Endothelial cell of umbilical vein (primary cell): Measurements from ENCODE around the gene P3H2. TPM values are rescaled to one million over a fixed set of nuclear protein-coding genes. Genes with fewer than 3 reads are reported as not detected.

Experiments used
- BruUV-seq: library from RNA; stranded (reverse); fragments of 400-500 nt; replicated peaks from 2 replicates; lab custom pipeline; 2021; lab: Mats Ljungman, UMichigan
- CTCF ChIA-PET: fragments of 300-600, 350-600 bp; sonication (Branson Sonifier 250); formaldehyde crosslinking; loops from one replicate; lab custom pipeline; 2021; ENCODE audit warnings: antibody characterized with exemption, inconsistent platforms; lab: Charles Lee
- POLR2A ChIA-PET: fragments of 300-600, 350-600 bp; sonication (Branson Sonifier 250); formaldehyde crosslinking; loops from one replicate; lab custom pipeline; 2021; ENCODE audit warnings: antibody characterized with exemption, inconsistent platforms; lab: Charles Lee
- DNase-seq: peaks from one replicate; pipeline ENCODE4 v3.0.0-alpha.2; 2011; ENCODE audit warnings: low read depth, low spot score
- FAIRE-seq: peaks from 2 replicates; lab custom pipeline; 2011; peaks lifted over from hg19 to GRCh38; lab: Jason Lieb, UNC
- H2AFZ ChIP-seq: 2 replicates; pipeline ENCODE4 v1.6.0; 2012; ENCODE audit warnings: low read depth, low read length, control low read depth, inconsistent platforms
- H3K27ac ChIP-seq: 2 replicates; pipeline ENCODE4 v1.5.1; 2011; ENCODE audit warnings: low read depth, mild to moderate bottlenecking, control low read depth, low read length, moderate library complexity; ENCODE audit not compliant: insufficient read depth
- H3K27me3 ChIP-seq, 2 experiments: 2 replicates each; pipeline versions ENCODE4 v1.6.0 to v1.6.1; 2011; ENCODE audit warnings: low read length in 2 of 2, mixed read lengths in 1 of 2; ENCODE audit not compliant: control insufficient read depth in 2 of 2, insufficient read depth in 2 of 2
- H3K36me3 ChIP-seq, 2 experiments: 2 replicates in 1 of 2; 3 replicates in 1 of 2; pipeline ENCODE4 v1.5.1; 2011; ENCODE audit warnings: low read length in 2 of 2, mild to moderate bottlenecking in 1 of 2, moderate library complexity in 1 of 2; ENCODE audit not compliant: control insufficient read depth in 2 of 2, insufficient read depth in 2 of 2; ENCODE audit errors: extremely low read depth in 1 of 2
- H3K4me1 ChIP-seq: 3 replicates; pipeline ENCODE4 v1.5.1; 2011; ENCODE audit warnings: mild to moderate bottlenecking, low read length; ENCODE audit not compliant: control insufficient read depth, insufficient read depth; ENCODE audit errors: extremely low read depth
- H3K4me2 ChIP-seq: 2 replicates; pipeline ENCODE4 v1.6.1; 2011; ENCODE audit warnings: low read length, control low read depth, mixed read lengths; ENCODE audit not compliant: insufficient read depth
- H3K4me3 ChIP-seq, 3 experiments: fragments of 200-600 bp in 1 of 3; sonication (generic), shearing (Covaris generic) in 1 of 3; replicated peaks in 1 of 3; 2 replicates each; pipeline ENCODE4 v1.5.1; 2011 to 2016; ENCODE audit warnings: control low read depth in 3 of 3, low read length in 3 of 3, mild to moderate bottlenecking in 2 of 3, inconsistent platforms in 1 of 3, low read depth in 1 of 3, moderate library complexity in 1 of 3; ENCODE audit not compliant: insufficient read depth in 1 of 3
- H3K79me2 ChIP-seq: 2 replicates; pipeline ENCODE4 v1.6.0; 2012; ENCODE audit warnings: low read length, inconsistent platforms; ENCODE audit not compliant: control insufficient read depth, insufficient read depth
- H3K9ac ChIP-seq: replicated peaks from 2 replicates; pipeline ENCODE3; 2011; ENCODE audit warnings: low read length, control low read depth; ENCODE audit not compliant: insufficient read depth; ENCODE audit errors: extremely low read depth
- H3K9me1 ChIP-seq: replicated peaks from 3 replicates; pipeline ENCODE4 v1.6.0; 2011; ENCODE audit warnings: mild to moderate bottlenecking, low read length; ENCODE audit not compliant: control insufficient read depth, insufficient read depth; ENCODE audit errors: extremely low read depth
- H3K9me3 ChIP-seq: replicated peaks from 2 replicates; pipeline ENCODE4 v1.5.1; 2012; ENCODE audit warnings: low read length, inconsistent platforms; ENCODE audit not compliant: control insufficient read depth, insufficient read depth
- H4K20me1 ChIP-seq: replicated peaks from 2 replicates; pipeline ENCODE3; 2011; ENCODE audit warnings: mild to moderate bottlenecking, low read length; ENCODE audit not compliant: control insufficient read depth, insufficient read depth; ENCODE audit errors: extremely low read depth
- EZH2 ChIP-seq: IDR thresholded peaks from 2 replicates; pipeline ENCODE4 v1.6.1; 2012; ENCODE audit warnings: borderline replicate concordance, low read depth, mild to moderate bottlenecking, moderate library complexity, low read length, inconsistent platforms; ENCODE audit not compliant: severe bottlenecking
- FOS ChIP-seq: IDR thresholded peaks from 2 replicates; pipeline ENCODE4 v1.6.1; 2011; ENCODE audit warnings: mild to moderate bottlenecking, low read length, moderate library complexity, borderline replicate concordance; ENCODE audit not compliant: insufficient read depth
- GATA2 ChIP-seq: IDR thresholded peaks from 2 replicates; pipeline ENCODE4 v1.7.0; 2011; ENCODE audit warnings: low read depth, mild to moderate bottlenecking, moderate library complexity, mixed read lengths, low read length; ENCODE audit not compliant: insufficient read length, insufficient read depth
- JUN ChIP-seq: IDR thresholded peaks from 2 replicates; pipeline ENCODE4 v1.6.1; 2011; ENCODE audit warnings: borderline replicate concordance, low read depth; ENCODE audit not compliant: insufficient read length, insufficient read depth
- MYC ChIP-seq: IDR thresholded peaks from one replicate; pipeline ENCODE4 v1.6.1; 2011; ENCODE audit warnings: mild to moderate bottlenecking, low read depth, low read length
- POLR2A ChIP-seq: IDR thresholded peaks from 2 replicates; pipeline ENCODE4 v1.6.1; 2012; ENCODE audit warnings: low read depth, mild to moderate bottlenecking, control low read depth, low read length
- POLR2AphosphoS5 ChIP-seq: IDR thresholded peaks from 2 replicates; pipeline ENCODE4 v1.6.1; 2012; ENCODE audit warnings: low read depth, mild to moderate bottlenecking, control low read depth, low read length, moderate library complexity; ENCODE audit not compliant: insufficient read depth
- dilution Hi-C: fragments of 300-500 bp; cut with MboI; formaldehyde crosslinking; loops from one replicate; pipeline ENCODE4 v1.15.0; 2019; ENCODE audit warnings: low sequenced_read_pairs; ENCODE audit not compliant: extremely low pct_ligation_motif_present
- intact Hi-C: fragments of 100-400 bp; cut with micrococcal nuclease; formaldehyde crosslinking; loops from one replicate; pipeline ENCODE4 v1.10.0; 2022
- polyA plus RNA-seq, 4 experiments: library from polyadenylated mRNA; depleted of rRNA in 3 of 4; stranded (reverse) in 3 of 4; unstranded in 1 of 4; fragments of >200 nt; gene quantifications; 2 replicates each; pipeline versions ENCODE4 v1.2.1 to v1.2.3, GENCODE V29; 2011 to 2012; ENCODE audit warnings: missing spikeins in 1 of 4
- total RNA-seq: library from RNA; stranded (reverse); gene quantifications from 2 replicates; pipeline ENCODE4 v1.2.3, GENCODE V29; 2021
- TF ChIP-seq, protein P1 (sequence below): IDR thresholded peaks from 2 replicates; pipeline ENCODE4 v1.6.1; 2011; ENCODE audit not compliant: insufficient read depth, insufficient read length
- TF ChIP-seq, protein P2 (sequence below), 2 donors: IDR thresholded peaks; 1 replicate in 1 of 2; 2 replicates in 1 of 2; pipeline ENCODE4 v1.5.1; 2011; ENCODE audit warnings: low read length in 2 of 2, mild to moderate bottlenecking in 2 of 2, moderate library complexity in 2 of 2, control low read depth in 1 of 2, inconsistent platforms in 1 of 2, low read depth in 1 of 2; ENCODE audit not compliant: insufficient read depth in 1 of 2; ENCODE audit errors: extremely low read depth in 1 of 2

The P3H2 gene
- total and polyA plus RNA-seq, 2 donors (not counting 3 experiments of a cell fraction or from before 2014, with no cell fraction given) = 6.6 to 6.8 TPM

DNA sequence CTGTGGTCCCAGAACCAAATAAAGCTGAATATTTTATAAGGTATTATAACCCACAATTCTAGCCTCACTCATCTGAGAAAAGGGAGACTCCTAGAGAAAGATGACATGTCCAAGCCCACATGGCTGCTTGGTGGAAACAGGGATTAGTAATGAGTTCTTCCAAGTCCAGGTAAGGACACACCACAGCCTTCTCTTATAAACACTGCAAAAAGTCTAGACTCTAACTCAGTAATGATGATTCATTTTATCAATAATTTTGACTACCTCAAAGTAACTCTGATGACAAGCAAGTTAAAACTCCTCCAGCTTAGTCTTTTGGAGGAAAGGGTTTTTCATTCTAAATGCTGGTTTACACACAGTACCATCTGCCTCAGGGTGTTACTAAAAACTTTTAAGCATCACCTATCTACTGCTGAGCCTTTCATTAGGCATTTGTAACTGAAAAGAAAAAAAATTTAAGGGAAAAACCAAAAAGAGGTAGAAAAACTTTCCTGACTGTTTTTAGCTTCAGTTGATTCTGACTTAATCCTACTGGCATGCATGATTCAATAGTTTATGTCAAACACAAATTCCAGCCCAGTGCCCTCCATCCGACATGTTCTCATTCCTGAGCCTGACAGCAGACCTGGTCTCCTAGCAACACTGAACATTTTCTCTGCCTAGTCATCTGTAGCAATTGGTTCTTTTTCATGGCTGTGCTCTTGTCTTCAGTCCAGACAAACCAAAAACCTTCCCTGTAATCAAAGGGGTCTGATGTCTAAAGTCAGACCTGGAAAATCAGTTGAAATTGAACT, 43.9 kb downstream of the P3H2 start:
- dilution Hi-C loops = no loop called here
- H3K36me3 ChIP-seq = no peaks in the 10 kb centered on the region
- H3K27ac ChIP-seq = peak overlapping the region; percentile 67
- peak overlapping the region; percentile 72 for H2AFZ ChIP-seq
- no peaks in the 10 kb centered on the region for H3K9me1 ChIP-seq
- H3K79me2 ChIP-seq = no peaks in the 10 kb centered on the region
- no peaks in the 10 kb centered on the region for H3K27me3 ChIP-seq
- intact Hi-C loops = loop anchor here (1.0 to 2.0 kb wide), 3 partner anchors 16 to 490 kb away; no protein-coding TSS in a partner anchor
- peaks cover 21% of the 10 kb centered on the region for H3K4me1 ChIP-seq
- ChIA-PET CTCF (interaction anchor here (0.6 to 1.6 kb wide), 4 partner anchors 10 to 115 kb away, joined by 3 to 9 read pairs (median 3); partner anchors contain the start of gene P3H2), POLR2A (no interaction called here)
- H3K9ac ChIP-seq = peak overlapping the region; percentile 15
- no peaks in the 10 kb centered on the region for H4K20me1 ChIP-seq
- TF ChIP-seq JUN (peak; percentile 75), EZH2 (no peak), FOS (peak; percentile 61)
- TF ChIP-seq, protein P1, sequence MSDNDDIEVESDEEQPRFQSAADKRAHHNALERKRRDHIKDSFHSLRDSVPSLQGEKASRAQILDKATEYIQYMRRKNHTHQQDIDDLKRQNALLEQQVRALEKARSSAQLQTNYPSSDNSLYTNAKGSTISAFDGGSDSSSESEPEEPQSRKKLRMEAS = no peak
- peak overlapping the region; percentile 26 for H3K4me2 ChIP-seq
- DNase-seq (peak; percentile 86), FAIRE-seq (peak; percentile 94)
- BruUV-seq = TSS peak; percentile 92
- H3K9me3 ChIP-seq = no peaks in the 10 kb centered on the region
- H3K4me3 ChIP-seq = no peak overlapping the region

DNA sequence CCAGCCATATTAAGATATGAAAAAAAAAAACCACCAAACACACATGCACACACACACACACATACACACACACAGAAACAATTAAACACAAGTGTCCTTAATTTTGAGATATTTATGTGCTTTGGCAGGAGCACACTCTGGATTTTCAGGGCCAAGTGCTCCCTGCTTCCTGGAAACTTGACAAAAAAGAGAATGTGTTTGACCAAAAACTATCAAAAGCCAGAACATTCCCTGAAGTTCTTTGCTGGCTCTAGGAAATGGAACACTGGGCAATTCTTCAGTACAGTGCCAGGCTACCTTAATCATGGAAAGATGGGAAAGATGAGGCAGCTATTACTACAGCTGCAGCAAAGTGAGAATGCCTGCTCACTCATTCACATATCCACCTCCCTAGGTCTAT, 44.6 kb downstream of the P3H2 start:
- CTCF ChIA-PET = interaction anchor here (0.7 to 1.6 kb wide), 2 partner anchors 12 to 44 kb away, joined by 3 to 9 read pairs; partner anchors contain the start of gene P3H2
- no peak overlapping the region for H3K4me2 ChIP-seq
- no peaks in the 10 kb centered on the region for H3K79me2 ChIP-seq
- dilution Hi-C loops (no loop called here), intact Hi-C loops (loop anchor here (2.0 kb wide), 1 partner anchor 491 kb away; no protein-coding TSS in a partner anchor)
- DNase-seq = peak; percentile 17
- FAIRE-seq = no peak
- no TSS peak for BruUV-seq
- POLR2A ChIA-PET = no interaction called here
- no peaks in the 10 kb centered on the region for H3K36me3 ChIP-seq
- H3K27me3 ChIP-seq = no peaks in the 10 kb centered on the region
- H3K9me3 ChIP-seq = no peaks in the 10 kb centered on the region
- peak overlapping the region; percentile 67 for H3K27ac ChIP-seq
- no peaks in the 10 kb centered on the region for H4K20me1 ChIP-seq
- no peak overlapping the region for H3K4me3 ChIP-seq
- H3K4me1 ChIP-seq = peaks cover 21% of the 10 kb centered on the region
- H3K9ac ChIP-seq = no peak overlapping the region
- TF ChIP-seq, protein P2, sequence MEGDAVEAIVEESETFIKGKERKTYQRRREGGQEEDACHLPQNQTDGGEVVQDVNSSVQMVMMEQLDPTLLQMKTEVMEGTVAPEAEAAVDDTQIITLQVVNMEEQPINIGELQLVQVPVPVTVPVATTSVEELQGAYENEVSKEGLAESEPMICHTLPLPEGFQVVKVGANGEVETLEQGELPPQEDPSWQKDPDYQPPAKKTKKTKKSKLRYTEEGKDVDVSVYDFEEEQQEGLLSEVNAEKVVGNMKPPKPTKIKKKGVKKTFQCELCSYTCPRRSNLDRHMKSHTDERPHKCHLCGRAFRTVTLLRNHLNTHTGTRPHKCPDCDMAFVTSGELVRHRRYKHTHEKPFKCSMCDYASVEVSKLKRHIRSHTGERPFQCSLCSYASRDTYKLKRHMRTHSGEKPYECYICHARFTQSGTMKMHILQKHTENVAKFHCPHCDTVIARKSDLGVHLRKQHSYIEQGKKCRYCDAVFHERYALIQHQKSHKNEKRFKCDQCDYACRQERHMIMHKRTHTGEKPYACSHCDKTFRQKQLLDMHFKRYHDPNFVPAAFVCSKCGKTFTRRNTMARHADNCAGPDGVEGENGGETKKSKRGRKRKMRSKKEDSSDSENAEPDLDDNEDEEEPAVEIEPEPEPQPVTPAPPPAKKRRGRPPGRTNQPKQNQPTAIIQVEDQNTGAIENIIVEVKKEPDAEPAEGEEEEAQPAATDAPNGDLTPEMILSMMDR (IDR thresholded peaks at IDR 0.05; ENCODE audit: extremely low read depth in 1 of 2, insufficient read depth in 1 of 2, low read depth in 1 of 2, low read length in 2 of 2) = no peak
- TF ChIP-seq POLR2AphosphoS5 (no peak), GATA2 (no peak), MYC (no peak), FOS (no peak), JUN (no peak), EZH2 (no peak), POLR2A (no peak)
- TF ChIP-seq, protein P1 = no peak
- no peaks in the 10 kb centered on the region for H3K9me1 ChIP-seq
- peak overlapping the region; percentile 22 for H2AFZ ChIP-seq
